ENCODE results near the gene LPAR1.

- TF ChIP-seq, protein P1, sequence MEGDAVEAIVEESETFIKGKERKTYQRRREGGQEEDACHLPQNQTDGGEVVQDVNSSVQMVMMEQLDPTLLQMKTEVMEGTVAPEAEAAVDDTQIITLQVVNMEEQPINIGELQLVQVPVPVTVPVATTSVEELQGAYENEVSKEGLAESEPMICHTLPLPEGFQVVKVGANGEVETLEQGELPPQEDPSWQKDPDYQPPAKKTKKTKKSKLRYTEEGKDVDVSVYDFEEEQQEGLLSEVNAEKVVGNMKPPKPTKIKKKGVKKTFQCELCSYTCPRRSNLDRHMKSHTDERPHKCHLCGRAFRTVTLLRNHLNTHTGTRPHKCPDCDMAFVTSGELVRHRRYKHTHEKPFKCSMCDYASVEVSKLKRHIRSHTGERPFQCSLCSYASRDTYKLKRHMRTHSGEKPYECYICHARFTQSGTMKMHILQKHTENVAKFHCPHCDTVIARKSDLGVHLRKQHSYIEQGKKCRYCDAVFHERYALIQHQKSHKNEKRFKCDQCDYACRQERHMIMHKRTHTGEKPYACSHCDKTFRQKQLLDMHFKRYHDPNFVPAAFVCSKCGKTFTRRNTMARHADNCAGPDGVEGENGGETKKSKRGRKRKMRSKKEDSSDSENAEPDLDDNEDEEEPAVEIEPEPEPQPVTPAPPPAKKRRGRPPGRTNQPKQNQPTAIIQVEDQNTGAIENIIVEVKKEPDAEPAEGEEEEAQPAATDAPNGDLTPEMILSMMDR (IDR thresholded peaks at IDR 0.05; ENCODE audit: insufficient read depth, low read length): no peak
- TF ChIP-seq POLR2AphosphoS5 (IDR thresholded peaks at IDR 0.05; ENCODE audit: low read depth): no peak
These were observed 95.7 kb downstream of the LPAR1 start for GRCh38 chr9:110942522-110942921.
